ENCODE results near the gene U2AF2.

The U2AF2 gene

DNA sequence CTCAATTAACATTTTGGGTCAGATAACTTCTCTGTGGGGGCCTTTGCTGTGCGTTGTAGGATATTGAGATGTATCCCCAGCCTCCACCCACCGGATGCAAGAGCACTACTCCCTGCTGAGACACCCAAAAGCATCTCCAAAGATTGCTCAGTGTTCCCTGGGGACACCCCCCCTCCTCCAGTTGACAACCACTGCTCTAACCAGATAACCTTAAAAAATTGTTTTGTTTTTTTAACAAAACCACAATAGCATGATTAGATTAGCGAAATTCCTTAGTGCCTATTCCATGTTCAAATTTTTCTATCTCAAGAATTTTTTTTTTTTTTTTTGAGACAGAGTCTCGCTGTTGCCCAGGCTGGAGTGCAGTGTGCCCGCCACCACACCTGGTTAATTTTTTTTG is 17.6 kb downstream of the U2AF2 start:
- TF ChIP-seq, protein P1, sequence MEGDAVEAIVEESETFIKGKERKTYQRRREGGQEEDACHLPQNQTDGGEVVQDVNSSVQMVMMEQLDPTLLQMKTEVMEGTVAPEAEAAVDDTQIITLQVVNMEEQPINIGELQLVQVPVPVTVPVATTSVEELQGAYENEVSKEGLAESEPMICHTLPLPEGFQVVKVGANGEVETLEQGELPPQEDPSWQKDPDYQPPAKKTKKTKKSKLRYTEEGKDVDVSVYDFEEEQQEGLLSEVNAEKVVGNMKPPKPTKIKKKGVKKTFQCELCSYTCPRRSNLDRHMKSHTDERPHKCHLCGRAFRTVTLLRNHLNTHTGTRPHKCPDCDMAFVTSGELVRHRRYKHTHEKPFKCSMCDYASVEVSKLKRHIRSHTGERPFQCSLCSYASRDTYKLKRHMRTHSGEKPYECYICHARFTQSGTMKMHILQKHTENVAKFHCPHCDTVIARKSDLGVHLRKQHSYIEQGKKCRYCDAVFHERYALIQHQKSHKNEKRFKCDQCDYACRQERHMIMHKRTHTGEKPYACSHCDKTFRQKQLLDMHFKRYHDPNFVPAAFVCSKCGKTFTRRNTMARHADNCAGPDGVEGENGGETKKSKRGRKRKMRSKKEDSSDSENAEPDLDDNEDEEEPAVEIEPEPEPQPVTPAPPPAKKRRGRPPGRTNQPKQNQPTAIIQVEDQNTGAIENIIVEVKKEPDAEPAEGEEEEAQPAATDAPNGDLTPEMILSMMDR (IDR thresholded peaks at IDR 0.05): no peak

DNA sequence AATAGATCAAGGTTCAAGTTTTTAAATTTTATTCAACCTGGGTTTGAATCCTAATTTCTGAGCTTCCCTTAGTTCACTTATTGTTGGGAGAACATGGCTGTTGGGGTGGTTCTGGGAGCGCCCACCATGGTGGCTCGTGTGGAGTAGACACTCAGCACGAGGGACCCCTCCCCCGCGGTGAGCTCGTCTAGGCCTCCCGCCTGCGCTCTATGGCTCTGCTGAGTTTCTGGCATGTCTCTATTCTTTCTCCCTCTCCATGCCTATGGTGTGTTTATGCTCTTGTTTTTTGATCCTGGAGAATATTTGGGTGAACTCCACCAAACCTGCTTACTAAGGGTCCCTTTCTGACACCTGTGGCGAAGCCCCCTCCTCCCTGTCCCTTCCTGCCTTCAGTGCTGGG is 18.6 kb downstream of the U2AF2 start:
- TF ChIP-seq, protein P1 (IDR thresholded peaks at IDR 0.05): no peak

DNA sequence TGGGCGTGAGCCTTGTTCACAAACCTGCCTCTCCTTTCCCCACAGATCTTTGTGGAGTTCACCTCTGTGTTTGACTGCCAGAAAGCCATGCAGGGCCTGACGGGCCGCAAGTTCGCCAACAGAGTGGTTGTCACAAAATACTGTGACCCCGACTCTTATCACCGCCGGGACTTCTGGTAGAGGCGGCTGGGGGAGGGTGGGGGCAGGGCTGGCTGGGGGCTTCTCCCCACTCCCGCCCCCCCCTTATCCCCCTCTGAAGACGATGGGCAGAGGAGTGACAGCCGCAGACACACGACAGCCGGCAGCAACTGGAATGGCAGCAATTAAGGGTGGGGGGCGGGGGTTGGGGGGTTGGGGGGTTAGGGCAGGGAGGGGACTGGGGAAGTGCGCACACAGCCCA is 19.1 kb downstream of the U2AF2 start:
- TF ChIP-seq, protein P1 (IDR thresholded peaks at IDR 0.05): no peak

DNA sequence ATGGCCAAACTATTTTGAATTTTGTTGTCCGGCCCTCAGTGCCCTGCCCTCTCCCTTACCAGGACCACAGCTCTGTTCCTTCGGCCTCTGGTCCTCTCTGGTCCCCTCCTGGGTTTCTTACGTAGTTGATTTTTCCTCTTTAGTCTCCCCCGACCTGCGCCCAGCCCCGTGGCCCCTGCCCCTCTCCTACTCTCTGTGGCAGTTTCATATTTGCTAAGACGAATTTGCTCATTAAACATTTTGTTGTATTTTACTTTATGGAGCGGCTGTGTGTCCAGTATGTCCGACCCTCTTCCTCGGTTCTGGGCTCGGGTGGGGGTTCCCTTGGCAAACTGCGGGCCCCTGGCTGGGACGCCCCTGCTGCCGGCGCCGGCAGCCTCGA is 19.6 kb downstream of the U2AF2 start:
- TF ChIP-seq, protein P1 (IDR thresholded peaks at IDR 0.05): no peak

DNA sequence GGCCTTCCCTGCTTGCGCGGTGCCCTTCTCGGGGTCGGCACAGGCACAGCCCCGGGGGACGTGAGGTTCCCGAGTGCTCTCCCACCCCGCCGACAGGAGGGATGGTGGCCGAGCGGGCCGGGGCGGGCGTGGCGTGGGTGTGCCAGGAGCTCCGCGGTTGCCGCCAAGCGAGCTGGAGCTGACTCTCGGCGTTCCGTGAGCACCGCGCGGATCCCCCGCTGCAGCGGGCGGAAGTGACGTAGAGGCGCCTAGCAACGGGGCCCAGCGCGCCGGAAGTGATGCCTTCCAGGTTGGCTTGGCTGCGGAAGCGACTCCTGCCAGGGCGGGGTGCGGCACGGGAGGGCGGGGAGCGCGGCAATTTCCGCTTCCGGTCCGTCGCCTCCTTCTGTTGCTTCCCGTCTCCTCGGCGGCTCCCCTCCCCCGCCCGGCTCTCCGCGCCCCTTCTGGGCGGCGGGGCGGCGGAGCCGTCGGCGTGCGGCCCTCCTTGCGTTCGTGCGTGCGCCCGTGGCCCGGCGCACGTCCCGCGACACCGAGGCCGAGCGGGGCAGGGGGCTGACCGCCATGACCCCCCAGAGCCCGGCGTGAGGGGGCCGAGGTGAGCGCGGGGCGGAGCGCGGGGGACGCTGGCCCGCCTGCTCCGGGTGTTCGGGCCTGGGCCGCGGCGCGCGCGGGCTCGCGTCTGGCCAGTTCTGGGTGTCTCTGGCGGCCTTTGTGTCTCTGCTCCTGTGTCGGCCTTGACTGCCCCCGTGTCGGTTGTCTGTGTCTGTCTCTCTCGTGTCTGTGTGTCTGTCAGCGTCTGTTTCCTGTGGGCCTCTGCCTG is 20.2 kb downstream of the U2AF2 start, which contains the start of gene EPN1:
Gene EPN1 (plus strand): TSS at position 386 of the 820 bp plus-strand sequence. CDS start 3,402 bp downstream, outside the sequence.
- TF ChIP-seq, protein P1 (IDR thresholded peaks at IDR 0.05): no peak

DNA sequence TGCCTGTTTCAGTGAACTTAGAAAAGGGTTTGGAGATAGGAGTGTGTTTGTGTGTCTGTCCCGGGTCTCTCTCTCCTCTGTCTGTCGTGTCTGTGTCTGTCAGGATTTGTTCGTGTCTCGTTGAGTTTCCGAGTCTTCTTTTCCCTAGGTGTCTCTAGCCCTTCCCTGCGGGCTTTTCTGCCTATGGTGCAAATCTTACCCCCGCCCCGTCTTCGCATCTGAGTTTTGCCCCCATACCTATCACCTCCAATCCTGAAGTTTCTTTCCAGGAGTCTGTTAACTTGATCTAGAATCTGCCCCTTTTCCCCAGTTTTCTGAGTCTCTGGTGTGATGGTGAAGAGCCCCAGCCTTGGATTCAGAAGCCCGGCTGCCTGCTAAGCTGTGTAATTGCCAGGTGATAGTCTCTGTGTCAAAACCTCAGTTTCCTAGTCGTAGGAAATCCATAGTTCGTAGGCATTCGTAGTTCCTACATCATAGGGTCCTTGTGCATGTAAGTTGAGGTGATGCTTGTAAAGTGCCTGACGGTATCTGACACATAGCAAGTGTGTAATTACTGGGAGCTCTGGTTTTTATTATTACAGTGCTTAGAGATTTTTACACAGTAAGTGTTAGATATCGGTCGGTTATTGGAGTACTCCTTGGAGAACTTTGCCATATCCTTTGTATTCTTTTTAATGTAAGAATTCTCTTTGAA is 21.0 kb downstream of the U2AF2 start:
- TF ChIP-seq, protein P1 (IDR thresholded peaks at IDR 0.05): no peak

DNA sequence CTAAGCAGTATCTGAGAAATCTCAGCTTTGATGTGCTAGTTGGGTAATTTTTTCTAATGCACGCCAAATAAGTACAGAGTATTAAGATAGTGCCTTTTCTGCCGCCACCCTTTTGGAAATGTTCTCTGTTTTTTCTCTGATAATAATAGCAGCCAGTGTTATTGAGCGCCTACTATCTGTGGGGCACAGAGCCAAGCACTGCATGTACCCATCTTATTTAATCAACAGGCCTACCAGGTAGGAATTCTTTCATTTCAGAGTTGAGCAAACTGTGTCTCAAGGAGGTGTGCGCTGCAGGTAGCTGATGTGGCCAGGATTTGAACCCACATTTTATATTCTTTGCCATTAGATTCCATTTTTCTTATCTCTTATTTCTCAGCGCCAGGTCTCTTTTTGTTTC is 21.5 kb downstream of the U2AF2 start:
- TF ChIP-seq, protein P1 (IDR thresholded peaks at IDR 0.05): peak; percentile 50; the same call in 1 of the 2 replicates
